Memory B cell (primary cell): ENCODE data around the gene SLC9A3.
"Not testable (repeated sequence)": the region's sequence is repeated elsewhere in the genome, so short reads cannot be mapped to it uniquely, and the experiment has no call there.

Experiments used
- ATAC-seq: fragments of 150-1000 bp; cut with Tn5 transposase; 2 replicates; pipeline ENCODE4 v1.10.0; 2021; ENCODE audit warnings: low read depth, mild to moderate bottlenecking, moderate library complexity
- DNase-seq, 2 donors: peaks; one replicate each; pipeline ENCODE4 v3.0.0; 2022; ENCODE audit warnings: low spot score in 2 of 2
- H3K27ac Mint-ChIP-seq: one replicate; pipeline ENCODE4 v1.8.0; 2022; ENCODE audit warnings: mild to moderate bottlenecking, moderate library complexity, mixed read lengths
- H3K27me3 Mint-ChIP-seq: one replicate; pipeline ENCODE4 v1.8.0; 2022; ENCODE audit warnings: mixed read lengths
- H3K36me3 Mint-ChIP-seq: one replicate; pipeline ENCODE4 v1.8.0; 2022; ENCODE audit warnings: mild to moderate bottlenecking, mixed read lengths
- H3K4me1 Mint-ChIP-seq: one replicate; pipeline ENCODE4 v1.8.0; 2022; ENCODE audit warnings: mixed read lengths
- H3K4me3 Mint-ChIP-seq: one replicate; pipeline ENCODE4 v1.8.0; 2022; ENCODE audit warnings: mild to moderate bottlenecking, moderate library complexity, mixed read lengths
- H3K9me3 Mint-ChIP-seq: one replicate; pipeline ENCODE4 v1.8.0; 2022; ENCODE audit warnings: mixed read lengths

SLC9A3 gene

GRCh38 chr5:565782-566440 lies 41.7 kb upstream of the SLC9A3 start:
- Mint-ChIP-seq H3K27ac (no peak overlapping the region), H3K9me3 (peaks cover 6% of the 10 kb centered on the region), H3K36me3 (no peaks in the 10 kb centered on the region), H3K4me1 (peaks cover 5% of the 10 kb centered on the region), H3K4me3 (no peak overlapping the region), H3K27me3 (peaks cover 22% of the 10 kb centered on the region)
- no peak for DNase-seq
- ATAC-seq = no peak

GRCh38 chr5:561408-561807 lies 37.2 kb upstream of the SLC9A3 start:
- no peak for DNase-seq
- no peaks in the 10 kb centered on the region for H3K36me3 Mint-ChIP-seq
- H3K4me1 Mint-ChIP-seq = no peaks in the 10 kb centered on the region
- H3K27ac Mint-ChIP-seq = no peak overlapping the region
- H3K4me3 Mint-ChIP-seq = no peak overlapping the region
- peaks cover 18% of the 10 kb centered on the region for H3K27me3 Mint-ChIP-seq
- no peak for ATAC-seq
- peaks cover 4% of the 10 kb centered on the region for H3K9me3 Mint-ChIP-seq

GRCh38 chr5:560792-561166 lies 36.5 kb upstream of the SLC9A3 start:
- Mint-ChIP-seq H3K36me3 (no peaks in the 10 kb centered on the region), H3K4me1 (no peaks in the 10 kb centered on the region), H3K27me3 (peaks cover 15% of the 10 kb centered on the region), H3K27ac (no peak overlapping the region), H3K9me3 (no peaks in the 10 kb centered on the region), H3K4me3 (no peak overlapping the region)
- ATAC-seq = no peak
- no peak for DNase-seq

GRCh38 chr5:558871-559503 lies 34.7 kb upstream of the SLC9A3 start:
- Mint-ChIP-seq H3K27me3 (peaks cover 15% of the 10 kb centered on the region), H3K9me3 (no peaks in the 10 kb centered on the region), H3K27ac (no peak overlapping the region), H3K4me1 (no peaks in the 10 kb centered on the region), H3K36me3 (no peaks in the 10 kb centered on the region), H3K4me3 (no peak overlapping the region)
- ATAC-seq = no peak
- DNase-seq = no peak

GRCh38 chr5:558326-558725 lies 34.1 kb upstream of the SLC9A3 start:
- H3K27me3 Mint-ChIP-seq = peaks cover 15% of the 10 kb centered on the region
- ATAC-seq = no peak
- no peak for DNase-seq
- no peak overlapping the region for H3K4me3 Mint-ChIP-seq
- H3K4me1 Mint-ChIP-seq = no peaks in the 10 kb centered on the region
- H3K9me3 Mint-ChIP-seq = peaks cover 4% of the 10 kb centered on the region
- H3K27ac Mint-ChIP-seq = no peak overlapping the region
- no peaks in the 10 kb centered on the region for H3K36me3 Mint-ChIP-seq

GRCh38 chr5:557917-558316 lies 33.7 kb upstream of the SLC9A3 start:
- not testable (repeated sequence) for H3K9me3 Mint-ChIP-seq, H3K27ac Mint-ChIP-seq, ATAC-seq, H3K36me3 Mint-ChIP-seq, H3K4me3 Mint-ChIP-seq, DNase-seq, H3K4me1 Mint-ChIP-seq
- peaks cover 15% of the 10 kb centered on the region for H3K27me3 Mint-ChIP-seq

- DNase-seq = no peak
- Mint-ChIP-seq H3K27ac (no peak overlapping the region), H3K4me3 (no peak overlapping the region), H3K27me3 (peaks cover 15% of the 10 kb centered on the region), H3K9me3 (peaks cover 4% of the 10 kb centered on the region), H3K36me3 (no peaks in the 10 kb centered on the region), H3K4me1 (no peaks in the 10 kb centered on the region)
- no peak for ATAC-seq
Observed at GRCh38 chr5:556909-557441, 32.7 kb upstream of the SLC9A3 start.

GRCh38 chr5:555058-555623 lies 30.9 kb upstream of the SLC9A3 start:
- Mint-ChIP-seq H3K36me3 (no peaks in the 10 kb centered on the region), H3K4me3 (no peak overlapping the region), H3K27me3 (peaks cover 13% of the 10 kb centered on the region), H3K4me1 (no peaks in the 10 kb centered on the region), H3K27ac (no peak overlapping the region), H3K9me3 (peaks cover 4% of the 10 kb centered on the region)
- ATAC-seq (no peak), DNase-seq (no peak)

- DNase-seq = no peak
- peaks cover 17% of the 10 kb centered on the region for H3K27me3 Mint-ChIP-seq
- H3K36me3 Mint-ChIP-seq = no peaks in the 10 kb centered on the region
- no peak overlapping the region for H3K27ac Mint-ChIP-seq
- no peak for ATAC-seq
- H3K9me3 Mint-ChIP-seq = peaks cover 7% of the 10 kb centered on the region
- no peak overlapping the region for H3K4me3 Mint-ChIP-seq
- no peaks in the 10 kb centered on the region for H3K4me1 Mint-ChIP-seq
Observed at GRCh38 chr5:554284-554988, 30.2 kb upstream of the SLC9A3 start.

- Mint-ChIP-seq H3K9me3 (peaks cover 11% of the 10 kb centered on the region), H3K4me3 (no peak overlapping the region), H3K27me3 (peaks cover 18% of the 10 kb centered on the region), H3K36me3 (peaks cover 4% of the 10 kb centered on the region), H3K4me1 (no peaks in the 10 kb centered on the region), H3K27ac (no peak overlapping the region)
- DNase-seq (no peak), ATAC-seq (no peak)
Observed at GRCh38 chr5:553874-554273, 29.6 kb upstream of the SLC9A3 start.

- peaks cover 3% of the 10 kb centered on the region for H3K4me1 Mint-ChIP-seq
- ATAC-seq (no peak), DNase-seq (no peak)
- no peak overlapping the region for H3K27ac Mint-ChIP-seq
- peaks cover 4% of the 10 kb centered on the region for H3K36me3 Mint-ChIP-seq
- H3K4me3 Mint-ChIP-seq = no peak overlapping the region
- peaks cover 19% of the 10 kb centered on the region for H3K27me3 Mint-ChIP-seq
- peaks cover 11% of the 10 kb centered on the region for H3K9me3 Mint-ChIP-seq
Observed at GRCh38 chr5:551406-551805, 27.2 kb upstream of the SLC9A3 start.

- Mint-ChIP-seq H3K4me1 (peaks cover 3% of the 10 kb centered on the region), H3K4me3 (no peak overlapping the region), H3K27me3 (peaks cover 19% of the 10 kb centered on the region), H3K27ac (no peak overlapping the region), H3K36me3 (peaks cover 4% of the 10 kb centered on the region), H3K9me3 (peaks cover 11% of the 10 kb centered on the region)
- DNase-seq (no peak), ATAC-seq (no peak)
Observed at GRCh38 chr5:549229-549628, 25.0 kb upstream of the SLC9A3 start.

- Mint-ChIP-seq H3K4me3 (no peak overlapping the region), H3K27ac (no peak overlapping the region), H3K27me3 (peaks cover 19% of the 10 kb centered on the region)
Observed at GRCh38 chr5:548256-548655, 24.0 kb upstream of the SLC9A3 start.

More at GRCh38 chr5:548256-548655, 24.0 kb upstream of the SLC9A3 start:
- peaks cover 4% of the 10 kb centered on the region for H3K36me3 Mint-ChIP-seq
- peaks cover 7% of the 10 kb centered on the region for H3K9me3 Mint-ChIP-seq
- H3K4me1 Mint-ChIP-seq = peaks cover 10% of the 10 kb centered on the region
- DNase-seq = no peak
- no peak for ATAC-seq
